SKM-1 (cell line): Measurements from ENCODE around the gene CHIC2.
"Not testable (repeated sequence)": the region's sequence is repeated elsewhere in the genome, so short reads cannot be mapped to it uniquely, and the experiment has no call there.

Experiments
- DNase-seq: peaks from one replicate; lab custom pipeline; 2025; ENCODE audit not compliant: unreplicated experiment; lab: John Stamatoyannopoulos, UW

The CHIC2 gene

DNA sequence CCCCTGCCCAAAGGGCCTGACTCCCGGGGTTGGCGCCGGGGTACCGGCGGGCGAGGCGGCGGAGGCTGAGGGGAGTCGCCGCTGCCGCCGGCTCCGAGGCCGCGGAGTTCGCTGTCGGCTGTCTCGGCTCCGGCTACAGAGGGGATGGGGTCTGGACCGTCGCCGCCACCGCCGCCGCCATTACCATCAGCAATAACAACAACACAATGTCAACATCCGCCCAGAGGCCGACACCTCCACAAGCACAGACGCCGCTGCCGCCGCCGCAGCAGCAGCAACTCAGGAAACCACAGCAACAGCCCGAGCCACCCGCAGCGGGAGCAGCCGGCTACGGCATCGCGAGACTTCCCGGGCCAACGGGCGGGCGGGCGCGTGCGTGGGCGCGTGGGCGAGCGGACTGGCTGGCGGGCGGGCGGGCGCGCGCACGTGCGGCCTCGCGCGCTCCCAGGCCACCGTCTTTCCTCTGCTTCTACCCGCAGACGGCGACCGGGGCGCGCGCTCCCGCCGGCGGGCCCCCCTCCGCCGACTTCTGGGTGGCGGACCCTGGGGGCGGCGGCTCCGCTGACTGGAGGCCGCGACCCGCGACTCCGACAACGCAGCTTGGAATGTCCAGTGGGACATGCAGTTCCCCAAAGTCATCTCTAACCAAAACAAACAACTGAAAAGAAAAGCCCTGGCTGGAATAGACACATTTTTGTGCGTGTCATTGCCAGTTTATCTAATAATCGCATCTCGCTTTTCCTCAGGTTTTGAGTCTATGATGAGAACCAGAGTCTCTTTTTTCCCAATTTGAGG is at the start of gene CHIC2:
CHIC2 (minus strand) TSS at position 289 of the 795 bp plus-strand sequence. CDS start 305 bp downstream, outside the sequence.
- DNase-seq: peak; percentile 63

DNA sequence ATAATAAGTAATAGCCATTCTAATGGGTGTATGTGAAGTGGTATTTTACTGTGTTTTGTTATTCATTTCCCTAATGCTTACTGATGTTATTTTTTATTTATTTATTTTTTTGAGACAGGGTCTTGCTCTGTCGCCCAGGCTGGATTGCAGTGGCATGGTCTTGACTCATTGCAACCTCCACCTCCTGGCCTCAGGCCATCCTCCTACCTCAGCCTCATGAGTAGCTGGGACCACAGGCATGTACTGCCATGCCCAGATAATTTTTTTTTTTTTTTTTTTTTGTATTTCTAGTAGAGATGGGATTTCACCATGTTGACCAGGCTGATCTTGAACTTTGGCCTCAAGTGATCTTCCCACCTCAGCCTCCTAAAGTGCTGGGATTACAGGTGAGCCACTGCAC is 48.8 kb upstream of the CHIC2 start:
- not testable (repeated sequence) for DNase-seq

DNA sequence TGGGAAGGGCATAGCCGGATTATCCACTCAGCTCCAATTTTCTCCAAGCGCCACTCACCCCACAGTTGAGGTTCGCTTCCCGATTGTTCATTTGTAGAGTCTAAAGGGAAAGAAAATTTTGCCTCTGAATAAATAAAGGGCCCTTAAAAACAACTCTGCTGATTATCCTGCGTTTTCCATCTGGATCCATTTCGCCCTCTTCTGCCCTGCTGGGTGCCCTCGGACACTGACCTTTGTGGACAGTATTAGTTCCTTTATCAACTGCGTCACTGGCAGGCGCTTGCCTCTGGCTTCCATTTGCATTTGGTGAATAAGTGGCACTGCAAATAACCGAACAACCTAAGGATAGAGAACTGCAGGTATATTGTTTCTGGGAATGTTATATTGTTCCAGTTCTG is 45.6 kb upstream of the CHIC2 start:
- no peak for DNase-seq

DNA sequence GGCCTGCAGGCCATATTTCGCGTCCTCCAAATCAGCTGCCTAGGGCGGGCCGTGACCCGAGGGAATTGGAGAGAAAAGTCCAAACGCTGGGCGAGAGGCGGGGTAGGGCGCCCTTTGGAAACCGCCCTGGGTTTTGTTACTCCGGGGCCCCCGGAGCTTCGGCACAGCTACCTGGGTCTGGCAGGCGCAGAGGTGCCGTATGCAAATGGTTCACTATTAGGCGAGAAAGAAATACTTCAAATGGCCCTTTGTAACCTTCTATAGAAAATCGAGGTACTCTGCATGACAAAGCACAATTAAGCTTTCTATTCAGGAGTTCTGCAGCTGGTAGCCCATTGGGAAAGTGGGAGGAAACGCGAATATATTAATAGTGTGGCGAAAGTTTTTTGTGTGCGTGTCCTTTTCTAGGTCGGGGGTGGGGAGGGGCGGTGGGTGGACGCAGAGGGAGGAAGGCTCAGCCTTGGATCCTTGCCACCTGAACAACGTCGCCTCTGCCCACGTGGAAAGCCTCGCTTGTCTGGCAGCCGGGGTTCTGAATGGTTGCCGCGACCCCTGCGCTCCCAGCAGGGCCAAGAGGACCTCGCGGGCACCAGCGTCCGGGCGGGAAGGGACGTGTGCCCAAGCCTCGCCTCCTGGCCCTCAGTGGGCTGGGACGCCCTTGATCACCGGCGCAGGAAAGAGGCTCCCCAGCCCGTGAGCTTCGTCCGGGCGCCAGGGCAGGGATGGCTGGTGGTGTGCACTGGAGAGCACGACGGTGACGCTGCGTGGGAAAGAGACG is 45.0 kb upstream of the CHIC2 start:
- DNase-seq: no peak

DNA sequence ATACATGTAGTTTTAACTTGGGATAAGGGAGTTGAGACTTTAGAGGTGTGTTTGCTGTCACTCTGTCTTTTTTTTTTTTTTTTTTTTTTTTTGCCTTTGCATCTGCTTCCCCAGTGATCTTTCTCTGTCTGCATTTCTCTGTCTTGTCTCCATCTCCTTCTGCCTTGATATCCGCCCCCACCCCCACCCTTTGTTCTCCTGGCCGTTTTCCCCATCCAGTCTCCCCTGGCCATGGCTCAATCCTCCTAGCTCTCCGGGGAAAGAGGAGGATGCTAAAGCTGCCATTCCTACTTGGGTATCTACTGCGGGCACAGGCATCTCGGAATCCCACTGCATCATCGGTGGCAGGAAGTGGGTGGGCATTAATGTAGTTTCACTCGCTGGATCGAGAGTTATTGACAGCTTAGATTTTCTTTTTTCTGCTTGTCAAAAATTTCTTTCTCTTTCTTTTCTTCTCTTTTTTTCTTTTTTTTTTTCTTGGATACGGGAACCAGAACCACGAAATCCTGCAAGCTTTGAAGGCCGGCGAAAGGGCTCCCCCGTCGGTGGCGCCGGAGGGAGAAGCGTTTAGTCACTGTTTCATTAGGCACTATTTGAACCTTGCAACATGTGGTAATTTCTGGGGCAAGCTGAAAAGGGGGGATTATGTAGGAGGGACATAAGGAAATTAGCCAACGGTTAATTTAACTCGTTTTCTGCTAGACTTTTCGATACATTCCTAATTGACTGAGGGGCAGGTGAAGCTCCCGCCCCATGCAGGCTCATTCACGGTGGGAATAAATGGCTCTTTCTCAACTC is 43.7 kb upstream of the CHIC2 start:
- DNase-seq: no peak

DNA sequence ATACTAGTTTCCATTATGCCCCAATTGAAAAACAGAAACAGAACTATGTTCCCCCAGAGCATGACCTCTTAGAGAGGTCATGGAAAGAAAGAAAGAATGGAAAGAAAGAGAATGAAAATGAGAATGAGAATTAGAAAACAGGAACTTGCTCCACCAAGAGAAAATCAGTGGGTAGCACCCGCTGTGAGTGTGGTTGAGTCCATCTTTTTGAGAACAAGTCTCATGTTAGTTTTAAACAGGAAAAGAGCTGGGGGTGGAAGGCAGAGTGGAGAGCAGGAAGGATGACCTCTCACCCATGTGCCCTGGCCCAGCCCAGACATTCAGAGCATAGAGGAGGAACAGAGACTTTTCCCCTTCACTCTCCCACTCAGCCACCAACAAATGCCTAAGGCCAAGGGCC is 40.5 kb upstream of the CHIC2 start:
- DNase-seq: no peak

DNA sequence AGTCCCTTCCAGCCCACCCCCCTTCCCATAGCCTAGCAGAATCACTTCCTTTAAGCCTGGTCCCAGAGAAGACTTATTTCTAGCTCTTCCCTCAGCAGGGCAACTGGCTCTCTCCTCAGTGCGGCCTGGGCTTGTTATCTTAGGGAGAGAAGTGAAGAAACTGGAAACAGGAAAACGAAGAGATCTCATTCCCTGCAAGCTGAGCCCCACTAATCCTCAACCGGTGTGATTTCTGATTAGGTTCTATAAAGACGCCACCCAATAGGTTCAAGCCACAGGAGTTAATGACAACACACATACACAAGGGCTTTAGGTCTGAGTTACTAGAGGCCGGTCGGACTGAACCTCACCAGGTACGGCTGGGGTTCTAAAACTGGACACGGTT is 38.8 kb upstream of the CHIC2 start:
- DNase-seq: no peak

DNA sequence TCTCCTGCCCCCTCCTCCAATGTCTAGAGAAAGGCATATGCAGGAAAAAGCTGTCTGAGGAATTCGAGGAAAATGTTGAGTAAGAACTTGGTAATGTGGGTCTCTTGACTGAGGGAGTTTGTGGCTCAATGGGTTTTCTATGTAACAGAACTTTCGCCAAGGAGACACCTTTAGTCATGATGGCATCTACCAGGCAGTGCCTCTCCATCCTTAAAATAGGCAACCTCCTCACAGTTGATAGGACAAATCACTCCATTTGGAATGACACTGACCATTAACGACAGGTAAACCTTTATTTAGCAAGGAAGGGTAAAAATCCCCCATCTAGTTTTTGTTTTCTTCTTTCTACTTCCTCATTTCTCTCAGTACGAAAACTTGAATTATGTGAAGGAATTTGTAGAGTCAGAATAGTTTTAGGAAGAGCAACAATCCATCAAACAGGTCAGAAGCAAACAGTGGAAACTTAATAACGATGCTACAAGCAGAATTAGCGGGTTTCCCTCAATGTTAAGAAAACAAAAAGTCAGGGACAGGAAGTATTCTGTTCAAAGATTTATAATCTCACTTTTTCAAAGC is 38.2 kb upstream of the CHIC2 start:
- DNase-seq: no peak

DNA sequence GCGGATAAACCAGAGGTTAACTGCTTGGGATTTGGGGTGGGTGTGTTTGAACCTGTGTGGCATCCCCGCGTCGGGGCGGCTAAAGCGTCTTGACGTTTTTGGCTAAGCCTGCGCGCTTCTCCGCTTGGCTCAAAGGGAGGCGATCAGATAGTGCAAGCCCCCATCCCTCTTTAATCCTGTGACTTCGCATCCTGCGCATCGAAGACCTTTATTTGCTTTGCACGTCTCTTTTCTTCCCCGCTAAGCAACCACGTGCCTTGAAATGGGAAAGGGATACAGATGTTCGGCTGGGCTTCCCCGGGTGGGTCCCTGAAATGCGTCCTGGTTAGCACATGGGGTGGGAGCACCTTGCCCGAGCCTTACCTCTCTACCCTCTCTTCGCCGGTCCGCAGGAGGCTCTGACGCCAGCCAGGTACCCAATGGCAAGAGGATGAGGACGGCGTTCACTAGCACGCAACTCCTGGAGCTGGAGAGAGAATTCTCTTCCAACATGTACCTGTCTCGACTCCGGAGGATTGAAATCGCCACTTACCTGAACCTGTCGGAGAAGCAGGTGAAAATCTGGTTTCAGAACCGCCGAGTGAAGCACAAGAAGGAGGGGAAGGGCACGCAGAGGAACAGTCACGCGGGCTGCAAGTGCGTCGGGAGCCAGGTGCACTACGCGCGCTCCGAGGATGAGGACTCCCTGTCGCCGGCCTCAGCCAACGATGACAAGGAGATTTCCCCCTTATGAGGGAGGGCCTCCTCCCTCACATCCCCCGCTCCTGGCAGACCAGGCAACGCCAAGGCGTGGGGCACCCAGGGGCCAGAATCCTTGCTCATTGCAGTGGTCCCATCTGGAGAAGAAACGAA is 37.0 kb upstream of the CHIC2 start:
- DNase-seq: no peak

DNA sequence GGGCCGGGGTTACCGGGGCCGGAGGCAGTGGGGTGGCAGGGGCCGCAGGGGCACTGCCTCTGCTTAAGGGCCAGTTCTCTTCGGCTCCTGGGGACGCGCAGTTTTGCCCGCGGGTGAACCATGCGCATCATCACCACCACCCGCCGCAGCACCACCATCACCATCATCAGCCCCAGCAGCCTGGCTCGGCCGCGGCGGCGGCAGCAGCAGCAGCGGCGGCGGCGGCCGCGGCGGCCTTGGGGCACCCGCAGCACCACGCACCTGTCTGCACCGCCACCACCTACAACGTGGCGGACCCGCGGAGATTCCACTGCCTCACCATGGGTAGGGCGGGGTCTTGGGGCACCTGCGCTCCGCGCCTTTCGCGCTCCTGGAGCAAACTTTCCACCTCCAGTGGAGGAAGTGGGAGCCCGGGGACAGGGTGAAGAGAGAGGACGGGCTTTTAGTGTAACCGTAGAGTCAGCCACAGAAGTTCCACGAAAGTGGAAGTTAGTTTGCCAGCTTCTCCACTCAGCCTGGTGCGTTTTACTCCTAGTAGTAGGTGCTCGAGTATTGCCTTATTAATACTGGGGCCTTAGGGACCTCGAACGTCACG is 36.3 kb upstream of the CHIC2 start:
- DNase-seq: no peak

DNA sequence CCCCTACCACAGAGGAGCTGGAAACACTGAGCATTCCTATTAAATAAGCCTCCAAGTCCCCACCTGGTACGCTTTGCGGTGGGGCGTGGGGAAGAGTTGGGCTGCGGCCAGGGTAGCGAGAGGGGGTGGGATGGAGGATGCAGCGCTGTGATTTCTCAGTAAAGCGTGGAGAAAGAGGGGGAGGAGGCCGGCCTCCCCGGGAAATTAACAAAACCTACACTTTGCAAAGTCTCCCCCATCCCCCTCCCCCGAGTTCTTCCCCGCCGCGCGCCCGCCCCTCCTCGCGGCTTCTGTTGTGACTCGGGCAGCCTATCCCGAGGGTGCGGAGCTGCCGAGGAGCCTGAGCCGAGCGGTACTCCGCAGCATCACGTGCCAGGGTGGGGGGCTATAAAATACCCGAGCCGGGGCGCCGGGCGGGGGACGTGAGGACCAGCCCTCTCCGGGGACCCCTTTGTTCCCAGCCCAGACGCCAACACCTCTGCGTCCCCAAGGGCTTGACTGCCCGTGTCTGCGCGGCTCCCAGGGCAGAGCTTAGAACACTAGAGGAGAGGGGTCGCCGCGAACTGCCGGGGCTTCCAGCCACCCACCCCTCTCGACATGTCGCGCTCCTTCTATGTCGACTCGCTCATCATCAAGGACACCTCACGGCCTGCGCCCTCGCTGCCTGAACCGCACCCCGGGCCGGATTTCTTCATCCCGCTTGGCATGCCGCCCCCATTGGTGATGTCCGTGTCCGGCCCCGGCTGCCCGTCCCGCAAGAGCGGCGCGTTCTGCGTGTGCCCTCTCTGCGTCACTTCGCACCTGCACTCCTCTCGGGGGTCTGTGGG is 35.6 kb upstream of the CHIC2 start, which contains the start of gene GSX2:
GSX2 (plus strand) TSS at position 416 of the 827 bp plus-strand sequence; CDS start at position 598, 182 bp downstream.
- DNase-seq: no peak

DNA sequence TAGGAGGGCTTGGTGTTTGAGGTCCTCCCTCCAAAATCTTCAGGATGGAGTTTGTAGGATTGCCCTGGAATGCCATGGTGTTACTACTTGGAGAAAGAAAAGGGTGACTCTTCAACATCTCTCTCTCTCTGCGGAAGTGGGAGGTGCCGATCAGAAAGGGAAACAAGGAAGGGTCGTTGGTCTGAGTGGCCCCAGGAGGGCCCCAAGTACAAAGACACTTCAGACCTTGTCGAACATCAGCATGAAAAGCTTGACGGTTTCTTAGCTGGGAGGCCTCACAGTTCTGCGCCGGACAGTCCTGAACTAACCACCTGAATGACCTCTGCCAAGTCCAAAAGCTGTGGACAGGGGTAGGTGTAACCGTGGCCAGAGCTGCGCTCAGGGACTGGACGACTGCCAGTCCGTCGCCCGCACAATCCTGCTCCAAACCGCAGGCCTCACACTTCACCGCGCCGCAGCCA is 34.9 kb upstream of the CHIC2 start:
- no peak for DNase-seq

DNA sequence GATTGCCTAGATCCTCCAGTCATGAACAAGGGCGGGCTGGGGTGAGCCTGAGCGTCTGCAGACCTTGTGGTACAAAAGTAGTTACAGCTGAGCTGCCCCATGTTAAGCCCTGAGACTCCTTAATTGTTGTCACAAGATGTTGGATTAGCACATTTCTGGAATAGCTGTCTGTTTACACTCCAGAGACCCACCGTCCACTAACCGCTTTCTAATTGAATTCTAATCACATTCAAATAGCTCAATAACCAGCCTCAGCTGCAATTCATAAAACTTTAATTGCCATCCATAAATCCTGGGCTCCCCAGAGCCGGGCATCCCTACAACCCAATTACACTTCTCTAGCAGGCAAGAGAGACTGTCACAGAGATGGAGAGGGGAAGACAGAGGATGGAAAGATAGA is 34.0 kb upstream of the CHIC2 start:
- DNase-seq: no peak

DNA sequence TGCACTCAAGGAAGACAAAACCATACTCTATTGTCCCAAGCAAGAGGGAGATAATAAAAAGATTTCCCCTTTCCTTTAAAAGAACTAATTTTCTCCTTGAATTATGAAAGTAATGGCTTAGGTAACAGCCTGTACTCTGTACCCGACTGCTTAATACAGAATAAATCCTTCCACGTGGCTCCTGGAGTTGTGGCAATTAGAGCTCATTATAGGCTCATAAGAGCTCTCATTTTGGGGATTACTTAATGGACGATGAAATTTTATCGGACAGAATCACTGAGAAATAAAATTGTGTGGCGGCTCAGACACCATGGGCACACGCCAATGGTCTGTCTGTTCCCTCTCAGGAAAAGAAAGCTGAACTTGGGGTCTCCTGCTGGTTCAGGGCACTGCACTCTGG is 32.7 kb upstream of the CHIC2 start:
- no peak for DNase-seq

DNA sequence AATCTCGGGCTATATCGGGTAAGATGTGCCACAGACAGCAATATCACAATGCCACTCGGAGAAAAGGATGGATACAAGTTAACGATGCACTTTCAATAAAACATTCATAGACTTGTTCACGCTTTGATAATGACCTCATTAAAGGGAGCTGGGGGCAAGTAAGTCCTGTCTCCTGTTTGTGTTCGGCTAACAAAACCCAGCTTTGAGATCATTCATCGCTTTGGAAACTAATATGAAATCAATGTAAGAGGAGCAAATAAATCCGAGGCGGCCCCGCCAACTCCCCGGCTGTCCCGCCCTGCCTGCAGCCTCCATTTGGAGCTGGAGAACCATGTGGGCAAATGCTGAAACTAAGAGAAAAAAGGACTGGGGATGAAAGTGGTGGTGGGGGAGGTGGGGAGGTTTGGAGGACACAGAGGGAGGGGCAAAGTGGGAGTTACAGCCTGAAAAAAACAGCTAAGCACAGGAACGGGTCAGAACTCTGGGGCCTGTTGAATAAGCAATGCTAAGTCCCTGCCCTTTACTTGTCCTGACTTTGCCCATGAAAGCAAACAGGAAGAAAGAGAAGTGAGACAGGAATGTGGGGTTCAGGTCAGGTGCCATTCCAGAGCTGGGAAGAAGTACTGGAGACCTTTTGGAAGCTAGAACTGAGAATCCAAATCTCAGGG is 32.0 kb upstream of the CHIC2 start:
- DNase-seq: no peak

DNA sequence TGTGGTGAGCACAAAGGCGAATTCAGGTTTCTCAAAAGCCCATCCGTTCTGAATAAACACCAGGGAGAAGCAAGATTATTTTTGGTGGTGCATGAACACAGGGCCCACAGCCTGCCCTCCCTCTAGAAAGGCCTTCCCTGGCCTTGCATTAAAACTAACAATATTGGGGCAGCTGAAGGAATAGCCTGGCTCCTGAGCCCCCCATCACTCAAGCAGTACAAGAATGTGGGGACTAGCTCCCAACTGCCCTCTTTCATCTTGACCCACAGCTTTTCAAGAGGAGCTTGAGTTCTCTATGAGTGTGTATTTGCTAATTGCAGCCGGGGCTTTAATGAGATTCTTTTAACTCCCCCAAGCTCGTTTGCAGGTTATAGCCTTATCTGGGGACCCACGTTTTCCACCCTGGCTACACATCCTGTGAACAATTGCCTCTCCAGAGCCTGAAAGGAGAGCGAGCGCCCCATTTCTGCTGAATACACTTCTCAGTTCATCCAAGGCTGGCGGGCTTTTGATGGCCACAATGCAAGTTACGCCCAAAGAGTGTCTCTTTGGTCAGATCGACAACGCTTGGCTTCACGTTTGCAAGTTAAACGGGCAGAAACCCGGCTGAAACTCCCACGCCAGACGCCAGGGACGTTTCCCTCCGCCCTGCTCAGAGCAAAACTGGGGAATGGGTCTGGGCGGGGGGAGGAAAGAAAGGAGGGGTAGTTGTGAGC is 30.9 kb upstream of the CHIC2 start:
- DNase-seq: no peak

DNA sequence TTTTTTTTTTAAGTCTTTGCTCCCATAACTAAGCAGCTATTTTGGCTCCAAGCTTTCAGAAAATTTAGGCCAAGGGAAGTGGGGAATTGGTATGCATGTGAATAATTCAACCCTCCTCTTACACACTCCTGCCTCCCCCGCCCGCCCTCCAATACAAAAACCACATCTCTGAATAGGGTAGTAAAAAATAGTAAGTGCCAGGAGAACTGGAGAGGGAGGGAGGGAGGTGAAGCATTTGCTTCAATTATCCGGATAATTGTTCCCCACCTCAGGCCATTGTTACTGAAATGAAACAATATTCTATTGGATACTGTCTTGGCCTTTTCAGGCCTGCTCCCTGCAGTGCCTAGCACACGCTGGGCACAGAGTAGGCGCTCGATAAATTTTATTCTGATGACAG is 30.0 kb upstream of the CHIC2 start:
- DNase-seq: no peak
